Small intestine (tissue), 16 donors: ENCODE measurements around the gene ALG1. TPM values are rescaled to one million over a fixed set of nuclear protein-coding genes. Genes with fewer than 3 reads are reported as not detected.

Source experiments
- DNase-seq, 2 donors: peaks; one replicate each; pipeline versions ENCODE4 v3.0.0 to v3.0.0-alpha.2; 2013
- FAIRE-seq: peaks from 2 replicates; lab custom pipeline; 2012; peaks lifted over from hg19 to GRCh38; lab: Jason Lieb, UNC
- H3K27ac ChIP-seq, 3 donors: one replicate each; pipeline ENCODE4 v1.5.1; 2013; ENCODE audit warnings: low read length in 2 of 3, mild to moderate bottlenecking in 2 of 3, control low read depth in 1 of 3, inconsistent platforms in 1 of 3, low read depth in 1 of 3, moderate library complexity in 1 of 3
- H3K27me3 ChIP-seq, 3 donors: one replicate each; pipeline ENCODE4 v1.6.1; 2013; ENCODE audit warnings: low read length in 3 of 3, inconsistent platforms in 1 of 3; ENCODE audit not compliant: control insufficient read depth in 3 of 3, insufficient read depth in 3 of 3
- H3K36me3 ChIP-seq, 3 donors: one replicate each; pipeline ENCODE4 v1.6.1; 2013; ENCODE audit warnings: low read length in 3 of 3, inconsistent platforms in 1 of 3, low read depth in 1 of 3, mild to moderate bottlenecking in 1 of 3, moderate library complexity in 1 of 3; ENCODE audit not compliant: control insufficient read depth in 3 of 3, insufficient read depth in 2 of 3
- H3K4me1 ChIP-seq, 3 donors: one replicate each; pipeline ENCODE4 v1.6.1; 2013; ENCODE audit warnings: low read length in 2 of 3, inconsistent platforms in 1 of 3, low read depth in 1 of 3, mild to moderate bottlenecking in 1 of 3, moderate library complexity in 1 of 3; ENCODE audit not compliant: control insufficient read depth in 3 of 3, insufficient read depth in 2 of 3
- H3K4me3 ChIP-seq, 3 donors: one replicate each; pipeline ENCODE4 v1.5.1; 2013; ENCODE audit warnings: low read length in 3 of 3, control low read depth in 1 of 3, inconsistent platforms in 1 of 3, low read depth in 1 of 3, mild to moderate bottlenecking in 1 of 3, moderate library complexity in 1 of 3
- H3K9me3 ChIP-seq, 2 donors: one replicate each; pipeline ENCODE4 v1.6.1; 2013; ENCODE audit warnings: low read depth in 1 of 2, low read length in 1 of 2; ENCODE audit not compliant: control insufficient read depth in 2 of 2, insufficient read depth in 1 of 2
- WGBS, 3 donors: extraction: QIAGEN DNeasy Blood & Tissue Kit; methylation state at CpG; one replicate each; pipeline ENCODE4 v1.1.7; 2013; 5-methylcytosine and 5-hydroxymethylcytosine counted together
- long read RNA-seq, 10 donors: transcript quantifications; one replicate each; lab custom pipeline, GENCODE V29; 2026
- polyA plus RNA-seq, 4 donors: library from polyadenylated mRNA; stranded (reverse) in 3 of 4; unstranded in 1 of 4; fragments of 200-250 nt in 3 of 4; fragments of 120-200 nt in 1 of 4; gene quantifications; one replicate each; pipeline versions ENCODE4 v1.2.1 to v1.2.3, GENCODE V29; 2013
- donor health status: healthy with polysubstance abuse.
- donor health status: control.
- donor health status: control.
- donor health status: Bipolar disorder and iron deficiency.
- donor health status: healthy.

The ALG1 gene
- 10 to 100 TPM in 2 of 4 donors, 1 to 10 TPM in 2; 4.6 to 35.4 (median 19.3) TPM for polyA plus RNA-seq
- long read RNA-seq, donor 1 = 0 reads
- long read RNA-seq, donor 2, partial matches to known transcripts = 0 of 4 reads
- long read RNA-seq, donor 2, other reads (novel, unspliced or antisense) = 0 of 4 reads
- long read RNA-seq, donor 3, partial matches to known transcripts = 0 of 4 reads
- long read RNA-seq, donor 3, other reads (novel, unspliced or antisense) = 0 of 4 reads
- long read RNA-seq, donor 4, partial matches to known transcripts = 0 of 1 reads
- long read RNA-seq, donor 4, other reads (novel, unspliced or antisense) = 0 of 1 reads
- long read RNA-seq, donor 5, partial matches to known transcripts = 0 of 1 reads
- long read RNA-seq, donor 5, other reads (novel, unspliced or antisense) = 0 of 1 reads
- long read RNA-seq, donor 6, transcript ALG1-201 (13 exons, 2,132 nt) = major isoform, 9 of 9 reads
- long read RNA-seq, donor 6, partial matches to known transcripts = 0 of 9 reads
- long read RNA-seq, donor 6, other reads (novel, unspliced or antisense) = 0 of 9 reads
- long read RNA-seq, donor 7, partial matches to known transcripts = 0 of 1 reads
- long read RNA-seq, donor 7, other reads (novel, unspliced or antisense) = 0 of 1 reads
- long read RNA-seq, donor 8 = 0 reads
- long read RNA-seq, donor 9, partial matches to known transcripts = 0 of 1 reads
- long read RNA-seq, donor 9, other reads (novel, unspliced or antisense) = 0 of 1 reads
- long read RNA-seq, donor 10, transcript ALG1-201 (13 exons, 2,132 nt) = major isoform, 13 of 14 reads
- long read RNA-seq, donor 10, partial matches to known transcripts = 0 of 14 reads
- long read RNA-seq, donor 10, other reads (novel, unspliced or antisense) = 0 of 14 reads

DNA sequence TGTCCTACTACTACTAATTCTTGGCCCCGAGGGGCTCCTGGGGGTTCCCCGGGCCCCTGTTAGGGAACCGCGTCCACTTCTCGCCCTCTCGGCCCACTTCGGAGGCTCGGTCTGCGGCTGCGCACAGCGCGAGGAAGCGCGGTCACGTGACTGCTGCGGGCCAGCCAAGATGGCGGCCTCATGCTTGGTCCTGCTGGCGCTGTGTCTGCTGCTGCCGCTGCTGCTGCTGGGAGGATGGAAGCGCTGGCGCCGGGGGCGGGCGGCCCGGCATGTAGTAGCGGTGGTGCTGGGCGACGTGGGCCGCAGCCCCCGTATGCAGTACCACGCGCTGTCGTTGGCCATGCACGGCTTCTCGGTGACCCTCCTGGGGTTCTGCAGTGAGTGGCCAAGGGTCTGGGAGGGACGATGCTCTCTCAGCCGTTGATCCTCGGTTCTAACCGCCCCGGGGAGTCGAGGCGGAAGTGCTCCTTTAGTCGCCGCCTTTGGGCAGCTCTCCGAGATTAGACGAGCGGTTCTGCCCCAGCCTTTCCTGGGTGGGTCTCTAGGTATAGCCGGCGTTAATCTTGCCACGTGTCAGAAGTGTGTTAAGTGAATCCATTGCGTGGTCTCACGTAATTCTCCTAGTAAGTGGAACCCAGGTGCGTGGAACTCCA, at the start of gene ALG1:
ALG1 (plus strand) TSS at position 163 of the 653 bp plus-strand sequence; CDS start at position 170, 7 bp downstream.
- Histone ChIP-seq H3K4me3 (peak within 1 kb of the TSS; percentile 59 to 89 (median 85)), H3K9me3 (no peaks in the 10 kb centered on the region), H3K27me3 (no peaks in the 10 kb centered on the region), H3K27ac (peak within 1 kb of the TSS; percentile 62 to 92 (median 83)), H3K4me1 (peaks cover 0 to 14% (median 2%) of the 10 kb centered on the region in 3 donors), H3K36me3 (peaks cover 0 to 27% (median 4%) of the 10 kb centered on the region in 3 donors)
- WGBS, 3 donors = 0% methylated on average over 48 to 53 of the region's 53 CpGs
- FAIRE-seq = no peak
- peak; percentile 87 to 95 for DNase-seq

- H3K27ac ChIP-seq = no peak overlapping the region
- peaks cover 2 to 24% (median 4%) of the 10 kb centered on the region in 3 donors for H3K36me3 ChIP-seq
- H3K9me3 ChIP-seq = no peaks in the 10 kb centered on the region
- 79 to 87% (median 82%) methylated on average over 6 of the region's 6 CpGs for WGBS, 3 donors
- FAIRE-seq = no peak
- no peak for DNase-seq
- no peak overlapping the region for H3K4me3 ChIP-seq
- H3K4me1 ChIP-seq = no peaks in the 10 kb centered on the region
- H3K27me3 ChIP-seq = no peaks in the 10 kb centered on the region
Measured at GRCh38 chr16:5022521-5022920, 49.1 kb upstream of the ALG1 start.

- DNase-seq (peak; percentile 19 to 89), FAIRE-seq (no peak)
- Histone ChIP-seq H3K27me3 (no peaks in the 10 kb centered on the region), H3K9me3 (no peaks in the 10 kb centered on the region), H3K4me3 (no peak overlapping the region), H3K4me1 (no peaks in the 10 kb centered on the region), H3K27ac (no peak overlapping the region), H3K36me3 (peaks cover 2 to 44% (median 8%) of the 10 kb centered on the region in 3 donors)
- 8 to 45% (median 25%) methylated on average over 4 of the region's 4 CpGs for WGBS, 3 donors
Measured at GRCh38 chr16:5024632-5025031, 47.0 kb upstream of the ALG1 start.

- Histone ChIP-seq H3K9me3 (no peaks in the 10 kb centered on the region), H3K36me3 (peaks cover 2 to 50% (median 8%) of the 10 kb centered on the region in 3 donors), H3K27me3 (no peaks in the 10 kb centered on the region), H3K4me3 (no peak overlapping the region), H3K27ac (no peak overlapping the region), H3K4me1 (no peaks in the 10 kb centered on the region)
- FAIRE-seq (no peak), DNase-seq (peak; percentile 26 to 34)
- WGBS, 3 donors = 20 to 40% (median 35%) methylated on average over 12 to 17 of the region's 17 CpGs
Measured at GRCh38 chr16:5025171-5025632, 46.4 kb upstream of the ALG1 start.

DNA sequence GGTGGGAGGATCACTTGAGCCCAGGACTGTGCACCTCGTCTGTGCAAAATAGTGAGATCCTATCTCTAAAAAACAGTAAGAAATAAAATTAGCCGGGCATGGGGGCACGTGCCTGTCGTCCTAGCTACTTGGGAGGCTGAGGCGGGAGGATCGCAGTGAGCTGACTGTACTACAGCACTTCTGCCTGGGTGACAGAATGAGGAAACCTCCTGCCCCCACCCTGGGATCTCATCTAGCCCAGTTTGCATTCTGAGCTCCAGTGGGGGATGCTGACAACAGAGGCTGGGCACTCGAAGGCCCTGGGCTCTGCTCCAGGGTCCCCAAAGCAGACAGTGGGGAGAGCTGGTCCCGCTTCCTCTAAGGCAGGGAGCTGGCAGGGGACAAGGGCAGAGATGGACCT, 45.0 kb upstream of the ALG1 start:
- no peaks in the 10 kb centered on the region for H3K4me1 ChIP-seq
- H3K9me3 ChIP-seq = no peaks in the 10 kb centered on the region
- FAIRE-seq (no peak), DNase-seq (no peak)
- no peak overlapping the region for H3K4me3 ChIP-seq
- 91 to 96% (median 93%) methylated on average over 8 of the region's 8 CpGs for WGBS, 3 donors
- peaks cover 2 to 61% (median 8%) of the 10 kb centered on the region in 3 donors for H3K36me3 ChIP-seq
- H3K27ac ChIP-seq = no peak overlapping the region
- H3K27me3 ChIP-seq = no peaks in the 10 kb centered on the region

DNA sequence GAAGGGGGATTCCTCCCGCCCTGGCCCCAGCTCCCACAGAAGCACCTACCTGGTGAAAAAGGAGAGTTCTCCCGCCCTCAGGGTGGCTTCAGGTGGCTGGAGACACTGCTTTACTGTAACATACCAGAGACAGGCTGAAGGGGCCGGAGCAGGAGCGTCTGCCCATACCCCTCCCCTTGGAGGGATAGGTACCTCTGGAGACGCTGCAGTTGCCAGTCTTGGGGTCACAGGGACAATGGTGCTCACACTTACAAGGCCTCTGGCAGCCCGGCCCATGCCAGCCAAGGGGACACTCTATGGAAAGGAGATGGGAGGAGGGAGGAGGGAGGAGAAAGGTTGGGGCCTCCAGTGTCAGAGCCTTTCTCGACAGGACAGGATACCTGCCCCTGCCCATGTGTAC, 44.6 kb upstream of the ALG1 start:
- DNase-seq (no peak), FAIRE-seq (no peak)
- Histone ChIP-seq H3K27ac (no peak overlapping the region), H3K27me3 (no peaks in the 10 kb centered on the region), H3K4me3 (no peak overlapping the region), H3K4me1 (no peaks in the 10 kb centered on the region), H3K36me3 (peaks cover 2 to 64% (median 8%) of the 10 kb centered on the region in 3 donors), H3K9me3 (no peaks in the 10 kb centered on the region)
- WGBS, 3 donors = 93 to 95% (median 94%) methylated on average over 6 to 7 of the region's 7 CpGs

- Histone ChIP-seq H3K36me3 (peaks cover 2 to 64% (median 8%) of the 10 kb centered on the region in 3 donors), H3K9me3 (no peaks in the 10 kb centered on the region), H3K4me1 (no peaks in the 10 kb centered on the region), H3K4me3 (no peak overlapping the region), H3K27ac (no peak overlapping the region), H3K27me3 (no peaks in the 10 kb centered on the region)
- FAIRE-seq (no peak), DNase-seq (no peak)
- 94 to 95% (median 95%) methylated on average over 25 to 32 of the region's 32 CpGs for WGBS, 3 donors
Measured at GRCh38 chr16:5027575-5028235, 43.9 kb upstream of the ALG1 start.
